ENCODE data around the gene DEK. TPM values are rescaled to one million over a fixed set of nuclear protein-coding genes. Genes with fewer than 3 reads are reported as not detected.

Gene DEK
- total and polyA plus RNA-seq, 2 donors, result 71.6 to 204 TPM

GRCh38 chr6:18269717-18270116, 5.4 kb upstream of the DEK start:
- Histone ChIP-seq H3K36me3 (ENCODE audit: control insufficient read depth in 2 of 2, insufficient read depth in 2 of 2, low read length in 1 of 2) (no peaks in the 10 kb centered on the region), H3K27ac (ENCODE audit: low read depth in 1 of 2, low read length in 1 of 2) (no peak overlapping the region), H3K9me3 (ENCODE audit: control insufficient read depth in 2 of 2, insufficient read depth in 1 of 2, low read length in 1 of 2) (peaks cover 2 to 14% of the 10 kb centered on the region in 2 donors), H3K27me3 (ENCODE audit: control insufficient read depth in 2 of 2, insufficient read depth in 1 of 2, low read length in 1 of 2) (no peaks in the 10 kb centered on the region), H3K4me3 (ENCODE audit: low read length in 2 of 2) (no peak overlapping the region), H3K4me1 (ENCODE audit: control insufficient read depth in 2 of 2, insufficient read depth in 2 of 2, low read length in 2 of 2) (peaks cover 14 to 19% of the 10 kb centered on the region in 2 donors)
- WGBS, result 76% methylated on average over 10 of the region's 10 CpGs
- DNase-seq (ENCODE audit: low read depth in 6 of 9, low spot score in 9 of 9), result no peak

GRCh38 chr6:18269253-18269652, 4.9 kb upstream of the DEK start:
- Histone ChIP-seq H3K27me3 (ENCODE audit: control insufficient read depth in 2 of 2, insufficient read depth in 1 of 2, low read length in 1 of 2) (no peaks in the 10 kb centered on the region), H3K36me3 (ENCODE audit: control insufficient read depth in 2 of 2, insufficient read depth in 2 of 2, low read length in 1 of 2) (no peaks in the 10 kb centered on the region), H3K4me3 (ENCODE audit: low read length in 2 of 2) (no peak overlapping the region), H3K9me3 (ENCODE audit: control insufficient read depth in 2 of 2, insufficient read depth in 1 of 2, low read length in 1 of 2) (peaks cover 2 to 14% of the 10 kb centered on the region in 2 donors), H3K4me1 (ENCODE audit: control insufficient read depth in 2 of 2, insufficient read depth in 2 of 2, low read length in 2 of 2) (peaks cover 14 to 19% of the 10 kb centered on the region in 2 donors), H3K27ac (ENCODE audit: low read depth in 1 of 2, low read length in 1 of 2) (no peak overlapping the region)
- peak in 2 of 9 donors; percentile 43 to 63 for DNase-seq (ENCODE audit: low read depth in 6 of 9, low spot score in 9 of 9)
- WGBS, result 14% methylated on average over 3 of the region's 3 CpGs

- Histone ChIP-seq H3K4me3 (ENCODE audit: low read length in 2 of 2) (no peak overlapping the region), H3K36me3 (ENCODE audit: control insufficient read depth in 2 of 2, insufficient read depth in 2 of 2, low read length in 1 of 2) (no peaks in the 10 kb centered on the region), H3K4me1 (ENCODE audit: control insufficient read depth in 2 of 2, insufficient read depth in 2 of 2, low read length in 2 of 2) (peaks cover 14 to 19% of the 10 kb centered on the region in 2 donors), H3K27me3 (ENCODE audit: control insufficient read depth in 2 of 2, insufficient read depth in 1 of 2, low read length in 1 of 2) (no peaks in the 10 kb centered on the region), H3K9me3 (ENCODE audit: control insufficient read depth in 2 of 2, insufficient read depth in 1 of 2, low read length in 1 of 2) (peaks cover 2 to 14% of the 10 kb centered on the region in 2 donors), H3K27ac (ENCODE audit: low read depth in 1 of 2, low read length in 1 of 2) (no peak overlapping the region)
- no peak for DNase-seq (ENCODE audit: low read depth in 6 of 9, low spot score in 9 of 9)
- WGBS, result 84% methylated on average over 4 of the region's 4 CpGs
These were observed 3.7 kb upstream of the DEK start for GRCh38 chr6:18268066-18268465.

- no peaks in the 10 kb centered on the region for H3K27me3 ChIP-seq (ENCODE audit: control insufficient read depth in 2 of 2, insufficient read depth in 1 of 2, low read length in 1 of 2)
- H3K4me3 ChIP-seq (ENCODE audit: low read length in 2 of 2), result no peak overlapping the region
- H3K36me3 ChIP-seq (ENCODE audit: control insufficient read depth in 2 of 2, insufficient read depth in 2 of 2, low read length in 1 of 2), result peaks cover 0 to 5% of the 10 kb centered on the region in 2 donors
- peaks cover 2 to 14% of the 10 kb centered on the region in 2 donors for H3K9me3 ChIP-seq (ENCODE audit: control insufficient read depth in 2 of 2, insufficient read depth in 1 of 2, low read length in 1 of 2)
- WGBS, result 88% methylated on average over 11 of the region's 11 CpGs
- DNase-seq (ENCODE audit: low read depth in 6 of 9, low spot score in 9 of 9), result no peak
- H3K27ac ChIP-seq (ENCODE audit: low read depth in 1 of 2, low read length in 1 of 2), result no peak overlapping the region
- H3K4me1 ChIP-seq (ENCODE audit: control insufficient read depth in 2 of 2, insufficient read depth in 2 of 2, low read length in 2 of 2), result peaks cover 16 to 30% of the 10 kb centered on the region in 2 donors
These were observed 2.2 kb upstream of the DEK start for GRCh38 chr6:18266523-18266912.

- Histone ChIP-seq H3K4me1 (ENCODE audit: control insufficient read depth in 2 of 2, insufficient read depth in 2 of 2, low read length in 2 of 2) (peaks cover 20 to 35% of the 10 kb centered on the region in 2 donors), H3K27ac (ENCODE audit: low read depth in 1 of 2, low read length in 1 of 2) (no peak overlapping the region), H3K27me3 (ENCODE audit: control insufficient read depth in 2 of 2, insufficient read depth in 1 of 2, low read length in 1 of 2) (no peaks in the 10 kb centered on the region), H3K36me3 (ENCODE audit: control insufficient read depth in 2 of 2, insufficient read depth in 2 of 2, low read length in 1 of 2) (peaks cover 0 to 6% of the 10 kb centered on the region in 2 donors), H3K4me3 (ENCODE audit: low read length in 2 of 2) (no peak overlapping the region), H3K9me3 (ENCODE audit: control insufficient read depth in 2 of 2, insufficient read depth in 1 of 2, low read length in 1 of 2) (peaks cover 2 to 14% of the 10 kb centered on the region in 2 donors)
- DNase-seq (ENCODE audit: low read depth in 6 of 9, low spot score in 9 of 9), result no peak
- 95% methylated on average over 14 of the region's 14 CpGs for WGBS
These were observed 1.6 kb upstream of the DEK start for GRCh38 chr6:18265787-18266522.

GRCh38 chr6:18264923-18265377, 620 bp upstream of the DEK start:
- Histone ChIP-seq H3K9me3 (ENCODE audit: control insufficient read depth in 2 of 2, insufficient read depth in 1 of 2, low read length in 1 of 2) (peaks cover 2 to 14% of the 10 kb centered on the region in 2 donors), H3K27me3 (ENCODE audit: control insufficient read depth in 2 of 2, insufficient read depth in 1 of 2, low read length in 1 of 2) (no peaks in the 10 kb centered on the region), H3K36me3 (ENCODE audit: control insufficient read depth in 2 of 2, insufficient read depth in 2 of 2, low read length in 1 of 2) (peaks cover 0 to 11% of the 10 kb centered on the region in 2 donors), H3K4me1 (ENCODE audit: control insufficient read depth in 2 of 2, insufficient read depth in 2 of 2, low read length in 2 of 2) (peaks cover 23 to 43% of the 10 kb centered on the region in 2 donors), H3K4me3 (ENCODE audit: low read length in 2 of 2) (peak overlapping the region; percentile 67 to 97), H3K27ac (ENCODE audit: low read depth in 1 of 2, low read length in 1 of 2) (peak overlapping the region; percentile 84 to 98)
- 3% methylated on average over 11 of the region's 11 CpGs for WGBS
- DNase-seq (ENCODE audit: low read depth in 6 of 9, low spot score in 9 of 9), result no peak

GRCh38 chr6:18263418-18264218, 712 bp downstream of the DEK start:
- DNase-seq (ENCODE audit: low read depth in 6 of 9, low spot score in 9 of 9), result peak in 6 of 9 donors; percentile 21 to 53 (median 28)
- Histone ChIP-seq H3K4me3 (ENCODE audit: low read length in 2 of 2) (peak overlapping the region; percentile 90 to 97), H3K27ac (ENCODE audit: low read depth in 1 of 2, low read length in 1 of 2) (peak overlapping the region; percentile 90 to 98), H3K4me1 (ENCODE audit: control insufficient read depth in 2 of 2, insufficient read depth in 2 of 2, low read length in 2 of 2) (peaks cover 13 to 30% of the 10 kb centered on the region in 2 donors), H3K9me3 (ENCODE audit: control insufficient read depth in 2 of 2, insufficient read depth in 1 of 2, low read length in 1 of 2) (peaks cover 2 to 14% of the 10 kb centered on the region in 2 donors), H3K36me3 (ENCODE audit: control insufficient read depth in 2 of 2, insufficient read depth in 2 of 2, low read length in 1 of 2) (peaks cover 0 to 14% of the 10 kb centered on the region in 2 donors), H3K27me3 (ENCODE audit: control insufficient read depth in 2 of 2, insufficient read depth in 1 of 2, low read length in 1 of 2) (no peaks in the 10 kb centered on the region)
- under 1% methylated on average over 50 of the region's 50 CpGs for WGBS

- Histone ChIP-seq H3K4me1 (ENCODE audit: control insufficient read depth in 2 of 2, insufficient read depth in 2 of 2, low read length in 2 of 2) (peaks cover 13 to 29% of the 10 kb centered on the region in 2 donors), H3K9me3 (ENCODE audit: control insufficient read depth in 2 of 2, insufficient read depth in 1 of 2, low read length in 1 of 2) (peaks cover 2 to 14% of the 10 kb centered on the region in 2 donors), H3K27ac (ENCODE audit: low read depth in 1 of 2, low read length in 1 of 2) (peak overlapping the region; percentile 90 to 98), H3K4me3 (ENCODE audit: low read length in 2 of 2) (peak overlapping the region; percentile 90 to 97), H3K27me3 (ENCODE audit: control insufficient read depth in 2 of 2, insufficient read depth in 1 of 2, low read length in 1 of 2) (no peaks in the 10 kb centered on the region), H3K36me3 (ENCODE audit: control insufficient read depth in 2 of 2, insufficient read depth in 2 of 2, low read length in 1 of 2) (peaks cover 0 to 16% of the 10 kb centered on the region in 2 donors)
- peak in 7 of 9 donors; percentile 13 to 78 (median 52) for DNase-seq (ENCODE audit: low read depth in 6 of 9, low spot score in 9 of 9)
- WGBS, result 5% methylated on average over 18 of the region's 18 CpGs
These were observed 1.5 kb downstream of the DEK start for GRCh38 chr6:18262702-18263417.
